Stimulated activated CD8-positive, alpha-beta memory T cell treated with anti-CD3 and anti-CD28 coated beads, Interleukin-7, amount 100 ng/mL, for 48 hours (primary cell): ENCODE data around the gene LAMA2.
A peak's percentile ranks its signal among the peaks of the same experiment; 100 is the strongest.

ENCODE experiments used
- DNase-seq, 2 donors: peaks; one replicate each; pipeline ENCODE4 v3.0.0-alpha.2; 2020; ENCODE audit warnings: low read depth in 1 of 2; ENCODE audit errors: extremely low read depth in 1 of 2

Gene LAMA2

GRCh38 chr6:129252377-129253071 is 369.6 kb downstream of the LAMA2 start:
- no peak for DNase-seq

DNA sequence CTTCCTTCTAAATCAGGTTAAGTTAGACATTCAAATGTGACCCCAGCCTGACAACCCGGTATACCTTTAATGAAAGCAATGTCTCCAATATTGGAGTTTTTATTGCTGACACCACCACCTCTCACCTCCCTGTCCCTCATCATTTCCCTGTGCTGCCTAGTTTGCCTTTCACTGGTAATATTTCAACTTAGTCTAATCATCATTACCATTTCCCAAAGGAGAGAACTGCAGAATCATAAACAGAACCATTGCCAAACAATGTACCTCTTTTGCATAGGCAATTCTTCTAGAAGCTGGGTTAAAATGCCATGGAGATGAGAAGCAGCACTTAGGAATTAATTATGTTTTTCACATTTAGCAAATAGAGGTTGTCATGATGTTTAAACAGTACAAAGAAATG is 370.3 kb downstream of the LAMA2 start:
- no peak for DNase-seq

GRCh38 chr6:129253727-129254126 is 370.8 kb downstream of the LAMA2 start:
- DNase-seq, result no peak

- no peak for DNase-seq
These were observed 374.3 kb downstream of the LAMA2 start for GRCh38 chr6:129257196-129257595.

GRCh38 chr6:129262661-129263060 is 379.7 kb downstream of the LAMA2 start:
- DNase-seq, result no peak

DNA sequence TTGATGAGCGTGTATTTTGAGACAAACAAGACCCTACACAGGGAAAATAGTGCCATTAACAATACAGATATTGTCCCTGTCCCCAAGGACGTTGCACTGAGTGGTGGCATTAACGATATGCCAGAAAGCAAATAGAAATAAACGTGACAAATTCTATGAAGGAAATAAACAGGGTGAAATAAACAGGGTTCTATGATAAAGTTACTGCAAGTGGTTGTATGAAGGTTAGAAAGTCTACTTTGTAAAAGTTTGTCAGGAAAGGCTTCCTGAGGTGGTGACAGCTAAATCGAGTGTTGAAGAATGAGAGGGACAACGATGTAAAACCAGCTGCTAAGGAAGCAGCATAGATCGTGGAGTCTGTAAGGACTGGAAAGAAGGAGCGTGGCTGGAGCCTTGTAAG is 380.2 kb downstream of the LAMA2 start:
- DNase-seq, result no peak

GRCh38 chr6:129264480-129265045 is 381.6 kb downstream of the LAMA2 start:
- no peak for DNase-seq

DNA sequence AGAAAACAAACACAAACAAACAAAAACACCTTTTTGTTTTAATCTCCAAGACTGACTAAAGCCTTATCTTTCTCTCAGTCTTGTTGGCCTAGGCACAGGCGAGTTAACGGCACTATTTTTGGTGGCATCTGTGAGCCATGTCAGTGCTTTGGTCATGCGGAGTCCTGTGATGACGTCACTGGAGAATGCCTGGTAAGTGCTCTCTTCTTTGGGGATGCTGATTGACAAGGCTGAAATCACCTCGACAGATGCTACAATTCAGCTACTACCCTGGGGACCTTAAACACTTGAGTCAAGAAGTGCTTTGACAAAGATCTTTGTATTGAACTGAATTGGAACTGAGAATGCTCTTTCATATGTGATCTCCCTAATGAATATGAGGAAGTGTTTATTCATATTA is 384.1 kb downstream of the LAMA2 start:
- DNase-seq, result no peak

DNA sequence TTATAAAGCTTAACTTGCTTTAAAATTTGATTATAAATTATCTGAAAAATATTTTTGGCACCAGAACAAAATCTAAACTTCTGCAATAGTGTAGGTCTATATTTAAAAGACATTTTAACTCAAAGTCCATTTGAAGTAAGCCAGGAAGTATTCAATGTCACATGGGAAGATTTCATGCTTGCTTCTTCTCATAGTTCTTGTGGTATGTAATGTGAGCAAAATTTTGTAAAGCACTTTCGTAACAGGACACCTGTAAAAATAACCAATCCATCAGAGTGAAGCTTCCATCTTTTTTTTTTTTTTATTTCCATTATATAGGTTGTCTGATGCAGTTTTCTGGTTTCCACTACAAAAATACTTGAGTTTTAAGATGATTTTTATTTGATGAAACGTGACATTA is 386.1 kb downstream of the LAMA2 start:
- no peak for DNase-seq

- no peak for DNase-seq
These were observed 387.0 kb downstream of the LAMA2 start for GRCh38 chr6:129269891-129270290.

DNA sequence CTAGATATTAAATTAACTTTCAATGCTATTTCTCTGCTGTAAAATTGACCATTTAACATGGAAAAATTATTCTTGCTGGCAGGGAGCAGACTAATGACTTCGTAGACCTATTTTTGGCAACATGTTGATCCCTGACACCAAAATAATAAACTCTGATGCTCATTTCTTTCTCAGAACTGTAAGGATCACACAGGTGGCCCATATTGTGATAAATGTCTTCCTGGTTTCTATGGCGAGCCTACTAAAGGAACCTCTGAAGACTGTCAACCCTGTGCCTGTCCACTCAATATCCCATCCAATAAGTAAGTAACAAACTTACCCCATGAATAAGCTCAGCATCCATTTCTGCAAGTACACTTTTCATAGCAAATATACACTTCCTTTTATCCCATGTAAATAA is 387.5 kb downstream of the LAMA2 start:
- no peak for DNase-seq

GRCh38 chr6:129273161-129273560 is 390.2 kb downstream of the LAMA2 start:
- no peak for DNase-seq

- no peak for DNase-seq
These were observed 393.5 kb downstream of the LAMA2 start for GRCh38 chr6:129276461-129276860.

DNA sequence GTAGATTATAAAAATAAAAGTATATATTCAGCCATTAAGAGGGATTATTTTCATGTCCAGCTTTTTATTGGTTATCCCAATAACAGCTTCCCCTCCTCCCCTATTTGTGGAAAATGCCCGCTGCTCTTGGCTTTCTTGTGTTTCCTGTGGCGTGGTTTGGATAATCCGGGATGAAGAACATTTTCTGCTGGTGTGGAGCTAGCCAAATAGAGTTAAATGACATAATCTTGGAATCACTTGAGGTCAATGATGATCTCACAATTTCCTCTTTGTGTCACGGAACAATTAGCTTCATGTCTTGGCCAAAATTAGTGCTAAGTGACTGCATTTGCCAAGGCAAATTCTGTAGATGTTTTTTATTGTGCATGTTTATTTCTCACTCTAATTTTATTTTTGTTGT is 394.0 kb downstream of the LAMA2 start:
- DNase-seq, result no peak

DNA sequence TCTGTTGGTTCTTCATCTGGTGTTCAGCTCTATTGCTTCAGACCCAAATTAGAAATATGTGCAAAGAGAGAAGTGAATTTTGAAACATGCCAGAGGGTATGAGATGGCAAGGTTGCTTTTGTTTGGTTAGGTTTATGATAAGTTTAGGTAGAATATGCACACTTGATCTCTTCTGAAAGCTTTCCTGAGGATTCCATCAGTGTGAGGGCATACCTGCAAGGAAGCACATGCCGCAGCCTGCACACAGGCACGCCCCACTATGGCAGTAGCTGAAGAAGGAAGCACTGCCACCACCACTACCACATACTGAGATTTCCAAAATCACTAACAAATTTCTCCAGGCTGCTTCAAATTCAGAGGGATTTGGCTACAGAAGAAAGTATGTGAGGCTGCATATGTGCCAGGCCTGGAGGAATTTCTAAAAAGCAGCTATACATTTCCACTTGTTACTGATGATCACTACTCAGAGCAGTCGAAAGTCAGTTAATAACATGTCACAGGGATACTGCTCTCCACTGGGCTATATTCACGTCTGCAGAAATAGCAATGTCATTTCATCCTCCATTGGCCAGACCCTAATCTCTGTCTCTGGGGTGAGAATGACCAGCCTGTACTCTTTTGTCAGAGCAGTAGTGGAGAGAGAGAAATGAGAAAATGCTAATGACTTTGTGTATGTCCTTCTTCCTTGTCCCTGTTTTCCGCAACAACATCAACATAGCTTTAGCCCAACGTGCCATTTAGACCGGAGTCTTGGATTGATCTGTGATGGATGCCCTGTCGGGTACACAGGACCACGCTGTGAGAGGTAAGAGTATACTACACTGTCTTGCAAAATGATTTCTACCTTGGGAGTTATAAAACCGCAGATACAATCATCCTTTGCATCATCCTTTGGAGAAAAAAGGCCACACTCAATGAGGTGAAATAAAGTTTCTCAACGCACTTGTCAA is 396.7 kb downstream of the LAMA2 start:
- no peak for DNase-seq

DNA sequence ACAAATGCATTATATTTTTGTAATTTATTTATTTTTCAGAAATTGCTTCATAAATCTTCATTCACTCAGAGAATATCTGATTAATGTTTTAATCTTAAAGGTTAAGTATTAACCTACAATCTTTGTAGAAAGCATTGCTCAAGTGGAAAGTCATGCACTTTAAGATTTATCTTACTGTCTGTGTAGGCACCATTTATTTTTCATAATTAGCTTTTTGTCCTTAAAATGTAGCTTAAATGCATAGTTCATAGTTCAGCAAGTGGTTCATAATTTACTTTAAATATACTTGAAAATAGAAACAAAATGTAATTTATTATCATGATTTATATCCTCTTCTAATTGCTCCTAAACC is 397.3 kb downstream of the LAMA2 start:
- DNase-seq, result no peak

GRCh38 chr6:129280749-129281148 is 397.8 kb downstream of the LAMA2 start:
- DNase-seq, result peak in 1 of 2 donors; percentile 4

DNA sequence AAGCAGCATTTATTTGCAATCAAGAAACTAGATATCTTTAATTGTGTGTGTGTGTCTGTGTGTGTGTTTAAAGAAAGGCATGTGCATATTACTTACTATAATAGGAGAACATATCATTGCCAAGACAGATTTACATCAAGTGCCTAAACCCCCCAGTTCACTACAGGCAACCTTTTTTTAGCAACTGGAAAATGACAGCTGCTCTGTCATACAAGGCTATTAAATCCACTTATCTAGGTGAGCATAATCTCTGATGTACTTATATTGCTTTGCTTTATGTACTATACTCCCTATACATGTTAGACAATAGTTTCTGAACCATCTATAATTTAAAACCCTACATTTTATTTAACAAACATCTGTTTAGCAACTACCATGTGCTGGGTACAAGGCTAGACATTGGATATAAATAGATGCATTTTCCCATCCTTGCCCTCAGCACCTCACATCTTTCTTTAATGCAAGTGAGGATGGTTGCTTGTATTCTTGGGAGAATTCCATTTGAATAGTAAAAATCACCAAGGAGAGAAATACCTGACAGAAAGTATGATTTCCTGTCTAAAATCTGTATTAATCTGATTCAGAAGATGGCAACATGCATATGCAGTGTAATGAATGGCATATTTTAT is 398.3 kb downstream of the LAMA2 start:
- DNase-seq, result no peak

- no peak for DNase-seq
These were observed 399.1 kb downstream of the LAMA2 start for GRCh38 chr6:129282019-129282418.

DNA sequence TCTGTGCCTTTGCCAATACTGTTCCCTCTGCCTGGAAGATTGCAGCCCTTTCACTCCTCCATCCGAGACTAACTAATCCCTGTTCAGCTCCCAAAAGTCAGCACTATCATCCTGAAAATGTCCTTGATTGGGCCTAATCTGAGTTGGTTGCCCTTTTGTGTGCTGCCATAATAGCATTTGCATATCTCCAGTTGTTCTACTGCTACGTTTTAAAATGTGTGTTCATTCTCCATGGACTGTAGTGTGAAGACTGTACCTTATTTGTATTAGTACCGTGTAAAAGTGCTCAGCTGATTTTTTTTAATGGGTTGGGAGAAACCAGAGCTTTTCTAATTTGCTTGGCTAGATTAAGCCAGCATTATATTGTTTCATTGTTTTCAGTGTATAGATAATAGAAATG is 401.3 kb downstream of the LAMA2 start:
- no peak for DNase-seq
